ENCODE results near the gene TRPV2.
A peak's percentile ranks its signal among the peaks of the same experiment; 100 is the strongest.
"Not testable (repeated sequence)": the region's sequence is repeated elsewhere in the genome, so short reads cannot be mapped to it uniquely, and the experiment has no call there.

TRPV2 gene

GRCh38 chr17:16415031-16415924 lies at the start of gene TRPV2:
Gene TRPV2 (plus strand): TSS chr17:16415571. CDS start chr17:16417669, 2,098 bp downstream.
- no peak for DNase-seq

GRCh38 chr17:16371742-16372141 lies 43.6 kb upstream of the TRPV2 start:
- DNase-seq, result peak in 1 of 2 experiments; percentile 29

GRCh38 chr17:16374146-16374938 lies 41.0 kb upstream of the TRPV2 start:
- no peak for DNase-seq

GRCh38 chr17:16377941-16378341 lies 37.4 kb upstream of the TRPV2 start:
- DNase-seq, result no peak

- no peak for DNase-seq
These were observed 36.6 kb upstream of the TRPV2 start for GRCh38 chr17:16378636-16379282.

- no peak for DNase-seq
These were observed 35.7 kb upstream of the TRPV2 start for GRCh38 chr17:16379654-16380053.

GRCh38 chr17:16380640-16381495 lies 34.5 kb upstream of the TRPV2 start, which contains the start of gene UBB:
Gene UBB (plus strand): TSS chr17:16381091. CDS start chr17:16381908, 817 bp downstream.
- DNase-seq, result peak; percentile 99

GRCh38 chr17:16381496-16381820 lies 33.9 kb upstream of the TRPV2 start:
- DNase-seq, result no peak

GRCh38 chr17:16383216-16383615 lies 32.2 kb upstream of the TRPV2 start:
- DNase-seq, result no peak

GRCh38 chr17:16383772-16384287 lies 31.5 kb upstream of the TRPV2 start:
- DNase-seq, result no peak

GRCh38 chr17:16384557-16384956 lies 30.8 kb upstream of the TRPV2 start:
- no peak for DNase-seq

GRCh38 chr17:16386126-16386507 lies 29.3 kb upstream of the TRPV2 start:
- not testable (repeated sequence) for DNase-seq

- no peak for DNase-seq
These were observed 23.9 kb upstream of the TRPV2 start for GRCh38 chr17:16391451-16391850.

- DNase-seq, result not testable (repeated sequence)
These were observed 22.9 kb upstream of the TRPV2 start for GRCh38 chr17:16392491-16392890.

GRCh38 chr17:16395887-16396286 lies 19.5 kb upstream of the TRPV2 start:
- DNase-seq, result peak in 1 of 2 experiments; percentile 21

- DNase-seq, result not testable (repeated sequence)
These were observed 18.7 kb upstream of the TRPV2 start for GRCh38 chr17:16396693-16397092.

GRCh38 chr17:16398270-16399267 lies 16.8 kb upstream of the TRPV2 start:
- DNase-seq, result peak in 1 of 2 experiments; percentile 32

- not testable (repeated sequence) for DNase-seq
These were observed 11.5 kb upstream of the TRPV2 start for GRCh38 chr17:16403847-16404246.

- peak in 1 of 2 experiments; percentile 63 for DNase-seq
These were observed 8.4 kb upstream of the TRPV2 start for GRCh38 chr17:16406742-16407674.

Data from NCI-H524 (cell line).